ENCODE results near the gene CCNL2. TPM values are rescaled to one million over a fixed set of nuclear protein-coding genes. Genes with fewer than 3 reads are reported as not detected.

Gene CCNL2
- total and polyA plus RNA-seq, 2 of the 13 experiments (the other 11 are each of a cell fraction or from before 2014, with no cell fraction given) = 105 to 340 TPM

- TF ChIP-seq MED8 (CRISPR knock-in tag; IDR thresholded peaks at IDR 0.05; ENCODE audit: insufficient replicate concordance) (peak; percentile 69), FOSL1 (CRISPR knock-in tag; IDR thresholded peaks at IDR 0.05; ENCODE audit: borderline replicate concordance) (no peak), ZNF816 (CRISPR knock-in tag; IDR thresholded peaks at IDR 0.05; ENCODE audit: borderline replicate concordance) (peak; percentile 89; the same call in 1 of the 2 replicates), ZNF720 (CRISPR knock-in tag; IDR thresholded peaks at IDR 0.05) (peak; percentile 75; the same call in 1 of the 2 replicates), TEAD2 (CRISPR knock-in tag; IDR thresholded peaks at IDR 0.05) (no peak), PHF21A (CRISPR knock-in tag; IDR thresholded peaks at IDR 0.05) (peak; percentile 93), GPN1 (CRISPR knock-in tag; IDR thresholded peaks at IDR 0.05; ENCODE audit: borderline replicate concordance) (no peak), ELF1 (CRISPR knock-in tag; IDR thresholded peaks at IDR 0.05) (peak; percentile 98), STAT6 (CRISPR knock-in tag; IDR thresholded peaks at IDR 0.05; ENCODE audit: borderline replicate concordance) (peak; percentile 86), THYN1 (CRISPR knock-in tag; IDR thresholded peaks at IDR 0.05; ENCODE audit: borderline replicate concordance, low read depth) (0 out of 2 replicates have a peak, but pooled peaks have one; percentile 6), ERF (CRISPR knock-in tag; IDR thresholded peaks at IDR 0.05) (peak; percentile 94)
- TF ChIP-seq, protein P1, sequence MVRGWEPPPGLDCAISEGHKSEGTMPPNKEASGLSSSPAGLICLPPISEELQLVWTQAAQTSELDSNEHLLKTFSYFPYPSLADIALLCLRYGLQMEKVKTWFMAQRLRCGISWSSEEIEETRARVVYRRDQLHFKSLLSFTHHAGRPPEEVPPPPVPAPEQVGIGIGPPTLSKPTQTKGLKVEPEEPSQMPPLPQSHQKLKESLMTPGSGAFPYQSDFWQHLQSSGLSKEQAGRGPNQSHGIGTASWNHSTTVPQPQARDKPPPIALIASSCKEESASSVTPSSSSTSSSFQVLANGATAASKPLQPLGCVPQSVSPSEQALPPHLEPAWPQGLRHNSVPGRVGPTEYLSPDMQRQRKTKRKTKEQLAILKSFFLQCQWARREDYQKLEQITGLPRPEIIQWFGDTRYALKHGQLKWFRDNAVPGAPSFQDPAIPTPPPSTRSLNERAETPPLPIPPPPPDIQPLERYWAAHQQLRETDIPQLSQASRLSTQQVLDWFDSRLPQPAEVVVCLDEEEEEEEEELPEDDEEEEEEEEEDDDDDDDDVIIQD (CRISPR knock-in tag; IDR thresholded peaks at IDR 0.05; ENCODE audit: low read depth) = peak; percentile 40; the same call in 1 of the 2 replicates
- TF ChIP-seq, protein P2, sequence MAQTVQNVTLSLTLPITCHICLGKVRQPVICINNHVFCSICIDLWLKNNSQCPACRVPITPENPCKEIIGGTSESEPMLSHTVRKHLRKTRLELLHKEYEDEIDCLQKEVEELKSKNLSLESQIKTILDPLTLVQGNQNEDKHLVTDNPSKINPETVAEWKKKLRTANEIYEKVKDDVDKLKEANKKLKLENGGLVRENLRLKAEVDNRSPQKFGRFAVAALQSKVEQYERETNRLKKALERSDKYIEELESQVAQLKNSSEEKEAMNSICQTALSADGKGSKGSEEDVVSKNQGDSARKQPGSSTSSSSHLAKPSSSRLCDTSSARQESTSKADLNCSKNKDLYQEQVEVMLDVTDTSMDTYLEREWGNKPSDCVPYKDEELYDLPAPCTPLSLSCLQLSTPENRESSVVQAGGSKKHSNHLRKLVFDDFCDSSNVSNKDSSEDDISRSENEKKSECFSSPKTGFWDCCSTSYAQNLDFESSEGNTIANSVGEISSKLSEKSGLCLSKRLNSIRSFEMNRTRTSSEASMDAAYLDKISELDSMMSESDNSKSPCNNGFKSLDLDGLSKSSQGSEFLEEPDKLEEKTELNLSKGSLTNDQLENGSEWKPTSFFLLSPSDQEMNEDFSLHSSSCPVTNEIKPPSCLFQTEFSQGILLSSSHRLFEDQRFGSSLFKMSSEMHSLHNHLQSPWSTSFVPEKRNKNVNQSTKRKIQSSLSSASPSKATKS (CRISPR knock-in tag; IDR thresholded peaks at IDR 0.05) = no peak
- TF ChIP-seq, protein P3, sequence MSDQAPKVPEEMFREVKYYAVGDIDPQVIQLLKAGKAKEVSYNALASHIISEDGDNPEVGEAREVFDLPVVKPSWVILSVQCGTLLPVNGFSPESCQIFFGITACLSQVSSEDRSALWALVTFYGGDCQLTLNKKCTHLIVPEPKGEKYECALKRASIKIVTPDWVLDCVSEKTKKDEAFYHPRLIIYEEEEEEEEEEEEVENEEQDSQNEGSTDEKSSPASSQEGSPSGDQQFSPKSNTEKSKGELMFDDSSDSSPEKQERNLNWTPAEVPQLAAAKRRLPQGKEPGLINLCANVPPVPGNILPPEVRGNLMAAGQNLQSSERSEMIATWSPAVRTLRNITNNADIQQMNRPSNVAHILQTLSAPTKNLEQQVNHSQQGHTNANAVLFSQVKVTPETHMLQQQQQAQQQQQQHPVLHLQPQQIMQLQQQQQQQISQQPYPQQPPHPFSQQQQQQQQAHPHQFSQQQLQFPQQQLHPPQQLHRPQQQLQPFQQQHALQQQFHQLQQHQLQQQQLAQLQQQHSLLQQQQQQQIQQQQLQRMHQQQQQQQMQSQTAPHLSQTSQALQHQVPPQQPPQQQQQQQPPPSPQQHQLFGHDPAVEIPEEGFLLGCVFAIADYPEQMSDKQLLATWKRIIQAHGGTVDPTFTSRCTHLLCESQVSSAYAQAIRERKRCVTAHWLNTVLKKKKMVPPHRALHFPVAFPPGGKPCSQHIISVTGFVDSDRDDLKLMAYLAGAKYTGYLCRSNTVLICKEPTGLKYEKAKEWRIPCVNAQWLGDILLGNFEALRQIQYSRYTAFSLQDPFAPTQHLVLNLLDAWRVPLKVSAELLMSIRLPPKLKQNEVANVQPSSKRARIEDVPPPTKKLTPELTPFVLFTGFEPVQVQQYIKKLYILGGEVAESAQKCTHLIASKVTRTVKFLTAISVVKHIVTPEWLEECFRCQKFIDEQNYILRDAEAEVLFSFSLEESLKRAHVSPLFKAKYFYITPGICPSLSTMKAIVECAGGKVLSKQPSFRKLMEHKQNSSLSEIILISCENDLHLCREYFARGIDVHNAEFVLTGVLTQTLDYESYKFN (CRISPR knock-in tag; conservative IDR thresholded peaks at IDR 0.05) = peak; percentile 77
- TF ChIP-seq, protein P4, sequence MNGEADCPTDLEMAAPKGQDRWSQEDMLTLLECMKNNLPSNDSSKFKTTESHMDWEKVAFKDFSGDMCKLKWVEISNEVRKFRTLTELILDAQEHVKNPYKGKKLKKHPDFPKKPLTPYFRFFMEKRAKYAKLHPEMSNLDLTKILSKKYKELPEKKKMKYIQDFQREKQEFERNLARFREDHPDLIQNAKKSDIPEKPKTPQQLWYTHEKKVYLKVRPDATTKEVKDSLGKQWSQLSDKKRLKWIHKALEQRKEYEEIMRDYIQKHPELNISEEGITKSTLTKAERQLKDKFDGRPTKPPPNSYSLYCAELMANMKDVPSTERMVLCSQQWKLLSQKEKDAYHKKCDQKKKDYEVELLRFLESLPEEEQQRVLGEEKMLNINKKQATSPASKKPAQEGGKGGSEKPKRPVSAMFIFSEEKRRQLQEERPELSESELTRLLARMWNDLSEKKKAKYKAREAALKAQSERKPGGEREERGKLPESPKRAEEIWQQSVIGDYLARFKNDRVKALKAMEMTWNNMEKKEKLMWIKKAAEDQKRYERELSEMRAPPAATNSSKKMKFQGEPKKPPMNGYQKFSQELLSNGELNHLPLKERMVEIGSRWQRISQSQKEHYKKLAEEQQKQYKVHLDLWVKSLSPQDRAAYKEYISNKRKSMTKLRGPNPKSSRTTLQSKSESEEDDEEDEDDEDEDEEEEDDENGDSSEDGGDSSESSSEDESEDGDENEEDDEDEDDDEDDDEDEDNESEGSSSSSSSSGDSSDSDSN (CRISPR knock-in tag; IDR thresholded peaks at IDR 0.05) = peak; percentile 100
These were observed 24.0 kb downstream of the CCNL2 start, which contains the start of gene AURKAIP1 (continued) for GRCh38 chr1:1374929-1375662.
